Gastroesophageal sphincter (tissue), 3 donors: ENCODE measurements around the gene NREP.

Experiments
- CTCF ChIP-seq, 4 experiments: fragments of 200-600 bp in 2 of 4; fragments of 450-650 bp in 2 of 4; sonication (generic) in 1 of 4; IDR thresholded peaks; one replicate each; pipeline ENCODE4 v1.5.1; 2017 to 2019; ENCODE audit warnings: antibody characterized with exemption in 4 of 4, mild to moderate bottlenecking in 2 of 4, moderate library complexity in 2 of 4
- EP300 ChIP-seq: sonication (generic); formaldehyde crosslinking; IDR thresholded peaks from one replicate; pipeline ENCODE4 v1.6.1; 2017; ENCODE audit warnings: antibody characterized with exemption, mild to moderate bottlenecking
- POLR2A ChIP-seq, 2 donors: fragments of 450-650 bp; IDR thresholded peaks; one replicate each; pipeline ENCODE4 v1.6.1; 2017; ENCODE audit warnings: antibody characterized with exemption in 2 of 2, mild to moderate bottlenecking in 2 of 2, moderate library complexity in 1 of 2

GRCh38 chr5:111735583-111736270 is 21.3 kb downstream of the NREP start:
- no peak for TF ChIP-seq EP300
- TF ChIP-seq CTCF (IDR thresholded peaks at IDR 0.05): no peak
- TF ChIP-seq POLR2A (IDR thresholded peaks at IDR 0.05): no peak
